Uterus (tissue), 4 donors: ENCODE results near the gene PLEKHA1. TPM values are rescaled to one million over a fixed set of nuclear protein-coding genes. Genes with fewer than 3 reads are reported as not detected.

Source experiments
- DNase-seq, 2 donors: peaks; one replicate each; pipeline ENCODE4 v3.0.0-alpha.2; 2019 to 2020
- H3K27ac ChIP-seq, 2 donors: fragments of 200-600 bp; sonication (generic); 1 replicate in 1 of 2; 2 replicates in 1 of 2; pipeline ENCODE4 v1.5.1; 2016 to 2018
- H3K27me3 ChIP-seq, 2 donors: fragments of 200-600 bp; sonication (generic); one replicate each; pipeline ENCODE4 v1.5.1; 2018 to 2019; ENCODE audit warnings: control low read depth in 1 of 2
- H3K36me3 ChIP-seq, 2 donors: fragments of 200-600 bp; sonication (generic); one replicate each; pipeline ENCODE4 v1.5.1; 2019; ENCODE audit warnings: control low read depth in 1 of 2
- H3K4me1 ChIP-seq, 2 donors: fragments of 200-600 bp; sonication (generic); one replicate each; pipeline ENCODE4 v1.5.1; 2018 to 2019; ENCODE audit warnings: control low read depth in 1 of 2
- H3K4me3 ChIP-seq, 2 donors: fragments of 200-600 bp; sonication (generic); 1 replicate in 1 of 2; 2 replicates in 1 of 2; pipeline ENCODE4 v1.5.1; 2018 to 2019; ENCODE audit warnings: mild to moderate bottlenecking in 1 of 2
- H3K9me3 ChIP-seq, 2 donors: fragments of 200-600 bp; sonication (generic); one replicate each; pipeline ENCODE4 v1.5.1; 2019; ENCODE audit warnings: control low read depth in 1 of 2
- CTCF ChIP-seq, 4 experiments: fragments of 200-600 bp in 2 of 4; fragments of 450-650 bp in 2 of 4; sonication (generic) in 2 of 4; IDR thresholded peaks; one replicate each; pipeline ENCODE4 v1.5.1; 2016 to 2019; ENCODE audit warnings: antibody characterized with exemption in 4 of 4, mild to moderate bottlenecking in 2 of 4, moderate library complexity in 1 of 4
- POLR2A ChIP-seq, 2 donors: fragments of 450-650 bp; IDR thresholded peaks; one replicate each; pipeline ENCODE4 v1.6.1; 2016; ENCODE audit warnings: antibody characterized with exemption in 2 of 2, mild to moderate bottlenecking in 1 of 2, moderate library complexity in 1 of 2
- intact Hi-C: fragments of 100-400 bp; cut with DNase I; formaldehyde crosslinking; loops from one replicate; pipeline ENCODE4 v1.15.1; 2023; ENCODE audit warnings: low total_unique reads
- total RNA-seq, 4 donors: library from RNA; depleted of rRNA in 3 of 4; stranded (reverse); fragments of >200 nt in 3 of 4; gene quantifications; one replicate each; pipeline versions ENCODE4 v1.1.0 to v1.2.4, GENCODE V29; 2014 to 2023
- donor health status: DM: yes; HTN: yes; CAD: no.

Gene PLEKHA1
- 10 to 100 TPM in 3 of 4 donors, 1 to 10 TPM in 1; 9.2 to 54.1 (median 29.0) TPM for total RNA-seq

GRCh38 chr10:122374237-122374858 is at the start of gene PLEKHA1:
TSS of gene PLEKHA1 (plus strand) at chr10:122374708. CDS start at chr10:122393201, 18,493 bp downstream.
- TF ChIP-seq CTCF (IDR thresholded peaks at IDR 0.05), result no peak
- peak; percentile 69 to 96 for TF ChIP-seq POLR2A (IDR thresholded peaks at IDR 0.05)
- H3K4me3 ChIP-seq, result peak within 1 kb of the TSS; percentile 65 to 90
- no peaks in the 10 kb centered on the region for H3K9me3 ChIP-seq
- intact Hi-C loops, result no loop called here
- H3K36me3 ChIP-seq, result no peaks in the 10 kb centered on the region
- peak; percentile 94 to 96 for DNase-seq
- peak within 1 kb of the TSS; percentile 97 to 99 for H3K27ac ChIP-seq
- no peaks in the 10 kb centered on the region for H3K4me1 ChIP-seq
- no peaks in the 10 kb centered on the region for H3K27me3 ChIP-seq

- no peak for DNase-seq
- H3K4me3 ChIP-seq, result no peak overlapping the region
Observed at GRCh38 chr10:122325235-122325634, 49.3 kb upstream of the PLEKHA1 start.

GRCh38 chr10:122326385-122326784 is 48.1 kb upstream of the PLEKHA1 start:
- H3K9me3 ChIP-seq, result no peaks in the 10 kb centered on the region
- no peak overlapping the region for H3K4me3 ChIP-seq
- no peak for TF ChIP-seq CTCF (IDR thresholded peaks at IDR 0.05)
- TF ChIP-seq POLR2A (IDR thresholded peaks at IDR 0.05), result no peak
- H3K27ac ChIP-seq, result no peak overlapping the region
- no peaks in the 10 kb centered on the region for H3K36me3 ChIP-seq
- H3K4me1 ChIP-seq, result no peaks in the 10 kb centered on the region
- intact Hi-C loops, result no loop called here
- DNase-seq, result no peak
- no peaks in the 10 kb centered on the region for H3K27me3 ChIP-seq

More at GRCh38 chr10:122325235-122325634, 49.3 kb upstream of the PLEKHA1 start:
- intact Hi-C loops, result no loop called here
- TF ChIP-seq POLR2A (IDR thresholded peaks at IDR 0.05), result no peak
- TF ChIP-seq CTCF (IDR thresholded peaks at IDR 0.05), result no peak
- Histone ChIP-seq H3K27me3 (no peaks in the 10 kb centered on the region), H3K36me3 (no peaks in the 10 kb centered on the region), H3K27ac (no peak overlapping the region), H3K4me1 (no peaks in the 10 kb centered on the region), H3K9me3 (peaks cover 0 to 7% of the 10 kb centered on the region in 2 donors)

GRCh38 chr10:122326806-122327205 is 47.7 kb upstream of the PLEKHA1 start:
- Histone ChIP-seq H3K36me3 (no peaks in the 10 kb centered on the region), H3K4me3 (no peak overlapping the region)

More at GRCh38 chr10:122326806-122327205, 47.7 kb upstream of the PLEKHA1 start:
- no peaks in the 10 kb centered on the region for H3K4me1 ChIP-seq
- intact Hi-C loops, result no loop called here
- no peak overlapping the region for H3K27ac ChIP-seq
- no peaks in the 10 kb centered on the region for H3K9me3 ChIP-seq
- TF ChIP-seq CTCF (IDR thresholded peaks at IDR 0.05) (no peak), POLR2A (IDR thresholded peaks at IDR 0.05) (no peak)
- H3K27me3 ChIP-seq, result no peaks in the 10 kb centered on the region
- no peak for DNase-seq
